GM10266 (cell line): Measurements from ENCODE around the gene SLC5A4.

Experiments used
- DNase-seq: peaks from one replicate; pipeline ENCODE4 v3.0.0; 2012; ENCODE audit errors: extremely low spot score
- CTCF ChIP-seq: IDR thresholded peaks from 2 replicates; pipeline ENCODE4 v1.5.1; 2012; ENCODE audit warnings: mild to moderate bottlenecking, low read depth; ENCODE audit not compliant: control insufficient read depth, insufficient read depth; ENCODE audit errors: missing control alignments

Gene SLC5A4

GRCh38 chr22:32211011-32211410 is 44.1 kb downstream of the SLC5A4 start:
- no peak for TF ChIP-seq CTCF
- DNase-seq: no peak

GRCh38 chr22:32208681-32209080 is 46.5 kb downstream of the SLC5A4 start:
- DNase-seq: no peak
- no peak for TF ChIP-seq CTCF

DNA sequence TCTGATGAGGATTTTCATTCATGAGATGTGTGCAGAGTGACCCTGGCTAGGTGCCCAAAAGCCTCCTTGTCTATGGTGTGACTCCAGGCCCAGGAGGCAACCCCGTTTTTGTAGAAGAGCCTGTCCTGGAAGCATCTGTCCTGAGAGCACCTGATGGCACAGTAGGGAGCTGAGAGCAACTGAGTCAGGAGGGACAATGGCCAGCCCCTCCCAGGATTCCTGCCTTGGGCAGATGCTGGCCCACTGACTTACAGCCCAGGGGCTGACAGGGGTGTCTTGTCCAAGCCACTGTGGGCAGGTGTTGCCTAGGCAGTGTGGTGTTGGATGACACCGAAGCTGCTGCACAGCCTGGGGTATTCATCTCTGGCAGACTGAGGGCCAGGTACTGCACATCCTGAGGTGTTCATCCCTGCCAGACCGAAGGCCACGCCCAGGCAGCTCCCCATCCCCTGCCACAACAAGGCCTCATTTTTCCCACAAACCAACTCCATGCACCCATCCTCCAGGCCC is 47.1 kb downstream of the SLC5A4 start:
- no peak for DNase-seq
- no peak for TF ChIP-seq CTCF

GRCh38 chr22:32206774-32207758 is 48.1 kb downstream of the SLC5A4 start:
- TF ChIP-seq CTCF: peak; percentile 77
- no peak for DNase-seq

- TF ChIP-seq CTCF: no peak
- DNase-seq: no peak
These were observed 49.0 kb downstream of the SLC5A4 start for GRCh38 chr22:32205974-32206773.

DNA sequence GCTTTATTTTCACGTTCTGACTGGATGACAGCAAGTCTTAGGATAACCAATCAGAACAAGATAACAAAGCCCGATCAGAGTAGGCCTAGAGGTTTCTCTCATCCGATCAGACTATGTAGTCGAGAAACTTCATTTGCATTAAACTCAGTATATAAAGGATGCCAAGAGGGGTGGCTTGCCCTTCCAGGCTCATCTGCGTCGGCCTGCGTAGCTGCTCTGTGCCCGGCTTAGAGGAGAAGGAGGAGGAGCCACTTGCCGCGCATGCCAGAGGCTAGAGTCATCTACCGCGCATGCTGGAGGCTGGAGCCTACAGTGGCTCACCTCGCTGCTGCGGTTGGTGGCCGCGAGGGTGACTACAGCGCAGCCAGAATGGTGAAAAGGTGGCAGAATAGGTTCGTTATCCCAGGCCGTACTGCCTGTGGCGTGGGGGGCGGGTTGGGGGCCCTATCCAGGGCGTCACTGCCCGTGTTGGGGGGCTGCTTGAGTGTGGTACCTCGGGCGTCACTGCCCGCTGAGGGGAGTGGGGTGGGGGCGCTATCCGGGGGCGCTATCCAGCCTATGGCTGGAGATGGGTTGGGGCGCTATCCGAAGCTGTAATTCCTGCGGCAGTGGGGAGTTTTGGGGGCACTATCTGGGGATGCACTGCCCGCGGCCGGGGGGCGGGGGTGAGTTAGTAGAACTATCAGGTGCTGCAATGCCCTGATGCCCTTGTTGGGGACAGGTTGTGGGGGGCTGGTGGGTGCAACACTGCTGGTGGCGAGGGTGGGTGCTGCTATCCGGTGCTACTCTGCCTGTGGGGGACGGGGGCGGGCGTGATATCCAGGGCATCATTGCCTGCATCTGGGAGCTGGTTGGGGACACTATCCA is 50.1 kb downstream of the SLC5A4 start, which contains the start of gene RFPL2:
Gene RFPL2, minus strand, starts transcription at position 218 of the 867 bp plus-strand sequence. CDS start 2,622 bp downstream, outside the sequence.
- no peak for TF ChIP-seq CTCF
- DNase-seq: no peak
